Vagina (tissue), 2 donors: ENCODE data around the gene TTC38.

Experiments
- CTCF ChIP-seq, 3 experiments: fragments of 450-650 bp in 2 of 3; fragments of 200-600 bp in 1 of 3; sonication (generic) in 1 of 3; IDR thresholded peaks; one replicate each; pipeline ENCODE4 v1.5.1; 2017 to 2019; ENCODE audit warnings: antibody characterized with exemption in 3 of 3, mild to moderate bottlenecking in 2 of 3, moderate library complexity in 2 of 3
- POLR2A ChIP-seq, 2 donors: fragments of 450-650 bp; IDR thresholded peaks; one replicate each; pipeline ENCODE4 v1.6.1; 2017; ENCODE audit warnings: antibody characterized with exemption in 2 of 2, mild to moderate bottlenecking in 2 of 2, moderate library complexity in 2 of 2
- POLR2AphosphoS5 ChIP-seq, 2 donors: sonication (generic); formaldehyde crosslinking; IDR thresholded peaks; one replicate each; pipeline ENCODE4 v1.9.0; 2017; ENCODE audit warnings: antibody characterized with exemption in 2 of 2, mild to moderate bottlenecking in 2 of 2, low read depth in 1 of 2; ENCODE audit not compliant: insufficient read depth in 1 of 2

GRCh38 chr22:46318576-46318975 lies 50.8 kb downstream of the TTC38 start:
- TF ChIP-seq CTCF (IDR thresholded peaks at IDR 0.05) = no peak
- no peak for TF ChIP-seq POLR2A (IDR thresholded peaks at IDR 0.05)
- no peak for TF ChIP-seq POLR2AphosphoS5 (IDR thresholded peaks at IDR 0.05; ENCODE audit: insufficient read depth in 1 of 2, low read depth in 1 of 2)
